SH-SY5Y (cell line): ENCODE results near the gene ZSWIM3.

Source experiments
- GATA2 ChIP-seq: IDR thresholded peaks from 2 replicates; pipeline ENCODE4 v1.6.1; 2011; ENCODE audit warnings: mild to moderate bottlenecking, low read depth, low read length
- GATA3 ChIP-seq: IDR thresholded peaks from 2 replicates; pipeline ENCODE4 v1.6.1; 2011; ENCODE audit warnings: low read depth, mild to moderate bottlenecking, low read length, moderate library complexity

The ZSWIM3 gene

DNA sequence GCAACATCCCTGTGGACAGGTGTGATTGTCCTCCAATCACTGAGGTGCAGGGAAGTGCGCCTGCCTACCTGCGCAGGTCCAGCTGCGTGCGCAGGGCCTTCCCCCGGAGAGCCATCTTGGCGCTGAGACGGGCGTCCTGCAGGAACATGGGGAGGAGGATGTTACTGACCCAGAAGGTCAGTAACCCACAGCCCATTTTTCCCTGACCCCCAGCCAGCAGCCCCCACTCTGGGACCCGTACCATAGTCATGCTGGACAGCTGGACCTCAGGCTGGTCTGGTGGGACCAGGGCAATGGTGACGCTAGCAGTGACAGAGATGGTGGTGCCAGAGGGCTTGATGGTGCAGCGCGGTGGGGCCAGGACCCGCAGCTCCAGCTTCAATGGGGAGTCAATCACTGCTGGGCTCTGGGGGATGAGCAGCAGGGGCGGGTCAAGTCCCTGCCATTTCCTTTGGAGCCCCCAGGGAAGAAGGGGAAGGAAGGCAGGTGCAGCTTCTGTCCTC is 44.8 kb downstream of the ZSWIM3 start:
- TF ChIP-seq GATA3 (no peak), GATA2 (no peak)

DNA sequence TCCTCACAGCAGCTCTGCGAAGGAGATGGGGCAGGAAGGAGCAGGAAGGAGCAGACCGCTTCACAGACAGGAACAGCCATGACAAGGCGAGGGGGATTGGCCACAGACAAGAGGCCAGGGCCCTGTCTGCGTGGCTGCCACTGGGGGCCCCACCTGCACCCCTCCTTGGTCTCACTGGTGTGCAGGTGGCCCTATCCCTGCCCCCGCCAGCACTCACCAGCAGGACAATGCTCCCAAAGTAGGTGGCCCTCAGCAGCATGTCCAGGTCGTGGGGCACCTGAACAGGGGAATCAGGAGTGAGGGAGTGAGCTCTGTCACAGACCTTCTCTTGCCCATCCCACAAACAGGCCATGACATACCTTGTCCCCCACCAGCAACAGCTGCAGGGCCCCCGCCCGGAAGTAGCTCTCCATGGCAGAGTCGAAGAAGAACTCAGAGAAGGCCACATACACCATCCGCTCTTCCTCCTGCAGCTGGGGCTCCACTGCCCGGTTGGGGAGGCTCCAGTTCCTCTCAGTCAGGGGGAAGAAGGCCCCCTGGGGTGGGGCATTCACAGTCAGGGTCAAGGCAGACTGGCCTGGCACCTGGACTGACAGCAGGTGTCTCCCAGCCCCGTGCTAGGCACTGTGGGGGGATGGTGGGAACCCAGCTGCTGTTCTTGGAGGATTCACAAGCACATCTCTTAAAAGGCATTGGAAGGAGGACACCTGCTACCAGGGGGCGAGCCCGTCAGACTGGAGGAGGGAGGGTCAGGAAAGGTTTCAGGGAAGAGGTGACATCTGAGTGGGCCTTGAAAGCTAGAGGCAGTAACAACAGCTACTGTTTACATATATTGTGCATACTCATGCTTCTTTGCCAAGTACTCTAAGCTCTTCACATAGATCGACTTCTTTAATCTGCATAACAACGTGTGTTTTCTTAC is 47.4 kb downstream of the ZSWIM3 start:
- TF ChIP-seq GATA2, result no peak
- no peak for TF ChIP-seq GATA3

DNA sequence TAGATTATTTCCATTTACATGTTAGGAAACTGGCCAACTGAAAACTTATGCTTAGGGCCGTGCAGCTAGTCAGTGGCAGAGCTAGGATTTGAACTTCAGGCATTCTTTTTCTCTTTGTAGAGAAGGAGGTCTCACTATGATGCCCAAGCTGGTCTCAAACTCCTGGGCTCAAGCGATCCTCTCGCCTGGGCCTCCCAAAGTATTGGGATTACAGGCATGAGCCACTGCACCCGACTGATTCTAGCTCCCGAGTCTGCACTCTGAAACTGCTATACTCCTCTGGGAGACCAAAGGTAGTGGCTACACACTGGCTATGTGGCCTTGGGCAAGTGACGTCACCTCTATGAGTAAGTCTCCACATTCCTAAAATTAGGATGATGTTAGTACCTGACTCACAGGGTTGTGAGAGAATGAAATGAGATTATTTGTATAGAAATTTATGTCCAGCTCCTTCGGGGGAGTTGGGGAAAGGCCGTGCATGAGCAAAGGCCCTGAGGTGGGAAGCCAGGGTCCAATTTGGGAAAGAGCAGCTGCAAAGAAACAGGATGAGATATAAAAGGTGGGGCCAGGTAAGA is 48.2 kb downstream of the ZSWIM3 start:
- TF ChIP-seq GATA3 (no peak), GATA2 (no peak)

DNA sequence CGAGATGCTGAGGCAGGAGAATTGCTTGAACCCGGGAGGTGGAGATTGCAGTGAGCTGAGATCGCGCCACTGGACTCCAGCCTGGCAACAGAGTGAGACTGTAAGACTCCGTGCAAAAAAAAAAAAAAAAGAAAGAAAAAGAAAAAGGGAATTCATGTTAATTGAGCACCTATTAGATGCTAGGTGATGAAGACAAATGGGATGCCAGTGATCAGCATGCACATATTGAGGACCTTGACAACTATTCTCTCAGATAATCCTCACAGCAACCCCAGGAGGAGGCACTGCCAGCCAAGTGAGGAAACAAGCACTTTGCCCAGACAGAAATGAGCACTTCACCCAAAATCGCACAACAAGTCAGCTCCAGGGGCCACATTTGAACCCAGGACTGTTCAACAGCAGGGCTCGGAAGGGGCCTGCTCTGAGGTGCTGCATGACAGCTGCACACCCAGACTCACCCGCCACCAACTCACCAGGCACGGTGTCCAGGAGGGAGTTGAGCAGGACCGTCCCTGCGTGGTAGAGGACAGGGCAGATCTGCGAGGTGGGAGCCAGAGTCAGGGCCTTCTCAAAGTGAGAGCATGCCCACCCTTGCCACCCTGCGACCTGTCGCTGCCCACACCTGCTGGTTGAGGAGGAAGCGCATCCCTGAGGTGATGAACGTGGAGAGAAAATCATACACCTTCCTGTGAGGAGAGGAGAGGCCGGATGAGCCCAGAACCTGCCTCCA is 50.0 kb downstream of the ZSWIM3 start:
- TF ChIP-seq GATA2 (no peak), GATA3 (no peak)

DNA sequence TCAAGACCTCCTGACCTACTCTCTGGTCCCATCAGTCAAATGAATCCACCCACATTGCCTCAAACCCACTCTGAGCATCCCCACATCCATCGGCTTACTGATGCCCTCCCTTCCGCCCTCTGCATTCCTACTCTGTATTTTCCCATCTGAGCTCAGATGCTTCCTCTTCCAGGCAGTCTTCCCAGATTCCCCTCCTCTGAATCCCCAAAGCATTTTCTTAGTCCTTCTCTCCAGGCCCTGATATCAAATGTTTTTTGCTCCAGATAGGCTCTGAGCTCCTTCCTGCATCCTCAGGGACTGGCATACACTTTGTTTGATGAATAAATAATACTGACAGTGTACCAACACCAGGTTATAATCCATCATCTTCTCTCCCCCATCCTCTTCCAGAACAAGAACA is 50.7 kb downstream of the ZSWIM3 start:
- TF ChIP-seq GATA3 (no peak), GATA2 (no peak)

- no peak for TF ChIP-seq GATA3
These were observed 52.0 kb downstream of the ZSWIM3 start for GRCh38 chr20:45909336-45909808.

DNA sequence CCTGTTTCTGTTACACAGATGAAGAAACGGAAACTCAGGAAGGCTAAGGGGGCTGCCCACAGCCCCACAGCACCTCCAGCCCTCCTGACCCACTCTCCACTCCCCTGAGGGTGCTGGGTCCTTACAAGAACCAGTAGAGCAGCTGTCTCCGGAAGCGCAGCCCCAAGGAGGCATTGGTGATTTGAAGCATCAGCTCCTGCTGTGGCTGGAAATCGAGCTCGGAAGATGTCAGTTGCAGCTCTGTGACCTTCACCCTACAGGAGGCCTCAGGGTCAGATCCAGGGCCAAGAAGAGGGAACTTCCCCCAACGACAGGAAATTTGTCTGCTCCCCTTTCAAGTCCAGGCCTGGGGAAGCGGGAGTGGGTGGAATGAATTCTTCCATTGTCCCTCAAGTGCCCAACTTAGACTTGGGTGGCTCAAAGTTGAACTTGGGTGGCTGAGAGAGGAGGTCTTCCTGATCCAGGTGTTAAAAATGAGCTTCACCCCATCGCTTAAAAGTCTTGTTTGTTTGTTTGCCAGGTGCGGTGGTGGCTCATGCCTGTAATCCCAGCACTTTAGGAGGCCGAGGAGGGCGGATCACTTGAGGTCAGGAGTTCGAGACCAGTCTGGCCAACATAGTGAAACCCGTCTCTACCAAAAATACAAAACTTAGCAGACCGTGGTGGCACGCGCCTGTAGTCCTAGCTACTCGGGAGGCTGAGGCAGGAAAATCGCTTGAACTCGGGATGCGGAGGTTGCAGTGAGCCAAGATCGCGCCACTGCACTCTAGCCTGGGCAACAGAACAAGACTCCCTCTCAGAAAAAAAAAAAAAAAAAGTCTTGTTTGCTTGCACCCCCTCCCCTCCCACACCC is 52.6 kb downstream of the ZSWIM3 start:
- TF ChIP-seq GATA2 (no peak), GATA3 (no peak)

DNA sequence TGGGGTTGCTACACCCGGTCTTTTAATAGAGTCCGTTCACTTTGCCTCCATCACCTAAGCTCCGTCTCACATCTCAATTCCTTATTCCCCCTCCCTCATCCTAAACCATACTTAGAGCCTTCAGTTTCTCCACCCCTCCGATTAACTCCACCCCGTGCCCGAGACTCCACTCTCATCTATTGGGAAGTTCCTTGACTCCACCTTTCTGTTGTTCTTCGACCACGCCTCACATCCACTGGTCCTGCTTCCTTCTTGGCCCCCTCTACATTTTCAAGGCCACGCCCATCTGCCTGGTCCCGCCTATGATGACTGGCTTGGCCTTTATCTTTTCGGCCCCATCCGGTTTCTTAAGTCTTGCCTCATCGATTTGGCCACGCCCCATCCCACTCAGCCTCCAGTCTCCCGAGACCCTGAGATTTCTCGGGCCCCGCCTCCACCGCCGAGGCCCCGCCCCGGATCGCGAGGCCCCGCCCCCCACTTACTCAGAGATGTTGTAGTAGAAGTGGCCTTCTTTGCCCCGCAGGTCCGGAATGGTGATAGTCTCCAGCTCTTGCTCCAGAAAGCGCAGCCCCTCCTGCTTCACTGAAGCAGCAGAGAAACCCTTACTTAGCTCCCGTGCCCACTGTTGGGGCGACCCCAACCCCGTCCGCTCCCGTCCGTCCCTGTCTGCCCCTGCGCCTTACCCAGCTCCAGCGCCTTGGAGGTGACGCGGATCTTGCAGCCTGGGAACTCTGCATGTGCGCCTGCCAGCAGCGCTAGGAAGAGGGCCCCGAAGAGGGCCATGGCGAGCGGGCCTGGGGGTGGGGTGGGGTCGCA is 53.5 kb downstream of the ZSWIM3 start:
- peak; percentile 47; the same call in 1 of the 2 replicates for TF ChIP-seq GATA2
- TF ChIP-seq GATA3, result no peak

DNA sequence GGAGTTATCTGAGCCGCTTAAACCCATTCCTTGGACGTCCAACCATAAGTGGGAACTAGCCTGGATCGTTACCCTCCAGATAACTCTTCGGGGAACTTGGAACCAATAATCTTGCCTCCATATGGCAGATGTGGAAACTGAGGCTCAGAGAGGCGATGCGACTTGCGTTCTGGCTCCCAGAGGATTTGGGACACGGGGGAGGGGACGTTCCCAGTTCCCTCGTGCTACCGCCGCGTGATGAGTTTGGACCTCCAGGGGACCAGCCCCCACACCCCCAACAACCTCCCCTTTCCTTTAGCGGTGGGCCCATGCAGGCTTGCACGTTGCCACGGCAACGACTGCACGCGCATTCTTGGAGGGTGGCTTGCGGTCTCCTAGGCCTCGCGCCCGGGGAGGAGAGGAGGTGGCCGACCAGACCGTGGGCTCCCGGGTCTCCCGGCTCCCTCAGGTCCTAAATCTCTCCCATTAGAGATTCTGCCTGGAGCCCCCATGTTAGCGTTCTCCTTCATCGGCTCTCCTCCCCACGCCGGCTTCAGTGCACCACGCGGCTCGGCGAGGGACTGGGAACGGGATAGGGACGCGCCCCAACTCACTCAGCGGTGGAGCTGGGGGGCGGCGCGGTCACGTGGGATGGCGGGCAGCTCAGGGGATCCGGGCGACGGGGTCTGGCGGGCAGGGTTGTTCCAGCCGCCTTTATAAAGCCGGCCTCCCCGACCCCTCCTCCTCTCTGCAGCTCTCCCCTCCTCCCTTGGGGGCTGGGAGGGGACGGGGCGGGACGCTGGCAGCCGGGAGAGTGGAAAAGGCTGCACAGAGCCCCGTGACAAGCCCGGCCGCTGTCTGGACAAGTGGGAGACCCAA is 54.3 kb downstream of the ZSWIM3 start, which contains the start of gene PLTP:
PLTP (minus strand) TSS at position 670 of the 858 bp plus-strand sequence. CDS start 703 bp downstream, outside the sequence.
- no peak for TF ChIP-seq GATA2
- TF ChIP-seq GATA3, result no peak

- TF ChIP-seq GATA3 (no peak), GATA2 (no peak)
These were observed 54.9 kb downstream of the ZSWIM3 start for GRCh38 chr20:45912344-45912682.

GRCh38 chr20:45913116-45913515 is 55.7 kb downstream of the ZSWIM3 start:
- no peak for TF ChIP-seq GATA3

GRCh38 chr20:45917790-45918141 is 60.4 kb downstream of the ZSWIM3 start:
- TF ChIP-seq GATA2 (no peak), GATA3 (no peak)

GRCh38 chr20:45918182-45918737 is 60.8 kb downstream of the ZSWIM3 start:
- TF ChIP-seq GATA2 (no peak), GATA3 (no peak)
